GM21528 (cell line): ENCODE results near the gene QRICH2.
"Not testable (repeated sequence)": the region's sequence is repeated elsewhere in the genome, so short reads cannot be mapped to it uniquely, and the experiment has no call there.

Experiments
- ATAC-seq: cut with Tn5 transposase; IDR thresholded peaks from one replicate; pipeline ENCODE4 v1.9.1; 2021; ENCODE audit warnings: mild to moderate bottlenecking, moderate library complexity; ENCODE audit not compliant: unreplicated experiment, low FRiP score

QRICH2 gene

DNA sequence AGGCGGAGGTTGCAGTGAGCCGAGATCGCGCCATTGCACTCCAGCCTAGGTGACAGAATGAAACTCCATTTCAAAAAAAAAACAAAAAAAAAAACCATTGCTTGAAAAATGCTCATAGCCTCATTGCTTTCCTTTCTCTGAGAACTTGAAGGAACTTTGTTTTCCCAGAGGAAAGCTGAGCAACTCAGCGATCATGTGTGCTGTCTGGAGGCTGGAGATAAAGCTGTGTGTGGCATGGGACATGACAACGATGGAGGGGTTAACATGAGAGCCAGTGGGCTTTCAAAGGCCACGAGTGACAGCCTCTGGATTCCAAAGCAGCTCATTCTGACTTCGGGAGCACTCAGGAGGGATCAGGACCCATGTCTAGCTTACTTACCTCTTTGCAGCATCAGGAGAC lies 21.6 kb upstream of the QRICH2 start:
- ATAC-seq: no peak

DNA sequence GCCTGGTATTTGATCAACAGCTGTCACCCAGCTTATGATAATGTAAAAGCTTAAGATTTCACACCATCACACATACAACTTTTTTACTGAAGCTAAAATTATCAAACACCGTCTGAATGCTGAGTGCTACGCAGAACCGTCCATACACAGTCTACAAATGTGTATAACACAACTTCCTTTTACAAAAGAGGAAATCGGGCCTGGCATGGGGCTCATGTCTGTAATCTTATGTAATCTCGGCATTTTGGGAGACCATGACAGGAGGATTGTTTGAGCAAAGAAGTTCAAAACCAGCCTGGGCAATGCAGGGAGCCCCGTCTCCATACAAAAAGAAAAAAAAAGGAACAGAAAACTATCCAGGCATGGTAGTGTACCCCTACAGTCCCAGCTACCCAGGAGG lies 19.6 kb upstream of the QRICH2 start:
- no peak for ATAC-seq

DNA sequence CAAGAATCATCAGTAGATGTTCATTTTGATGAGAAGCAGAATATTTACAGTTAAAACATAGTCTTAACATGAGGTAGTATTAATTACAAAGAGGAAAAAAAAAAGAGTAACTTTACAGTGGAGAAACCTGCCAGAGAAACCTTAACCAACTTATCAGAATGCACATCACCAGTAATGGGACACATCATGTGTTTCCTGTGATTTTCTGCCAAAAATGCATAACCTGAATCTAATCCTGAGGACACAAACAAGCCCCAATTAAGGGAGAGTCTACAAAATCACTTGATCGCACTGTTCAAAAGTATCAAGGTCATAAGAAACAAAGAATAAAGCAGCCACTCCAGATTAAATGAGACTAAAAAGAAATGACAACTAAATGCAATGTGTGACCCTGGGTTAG lies 18.2 kb upstream of the QRICH2 start:
- ATAC-seq: no peak

DNA sequence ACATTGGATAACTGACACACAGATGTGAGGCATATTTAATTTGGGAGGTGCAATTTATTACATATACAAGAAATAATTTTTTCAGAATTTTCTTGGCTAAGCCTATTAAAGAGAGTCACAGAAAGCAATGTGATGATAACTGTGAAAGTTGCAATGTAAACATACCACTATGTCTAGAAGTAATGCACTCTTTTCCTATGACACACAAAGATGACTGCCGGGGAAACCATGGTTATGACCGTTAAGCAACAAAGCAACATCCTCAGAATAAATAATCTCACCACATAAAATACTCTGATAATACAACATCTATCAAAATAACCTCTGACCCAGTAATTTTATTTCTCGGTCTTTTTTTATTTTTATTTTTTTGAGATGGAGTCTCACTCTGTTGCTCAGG lies 10.5 kb upstream of the QRICH2 start:
- no peak for ATAC-seq

DNA sequence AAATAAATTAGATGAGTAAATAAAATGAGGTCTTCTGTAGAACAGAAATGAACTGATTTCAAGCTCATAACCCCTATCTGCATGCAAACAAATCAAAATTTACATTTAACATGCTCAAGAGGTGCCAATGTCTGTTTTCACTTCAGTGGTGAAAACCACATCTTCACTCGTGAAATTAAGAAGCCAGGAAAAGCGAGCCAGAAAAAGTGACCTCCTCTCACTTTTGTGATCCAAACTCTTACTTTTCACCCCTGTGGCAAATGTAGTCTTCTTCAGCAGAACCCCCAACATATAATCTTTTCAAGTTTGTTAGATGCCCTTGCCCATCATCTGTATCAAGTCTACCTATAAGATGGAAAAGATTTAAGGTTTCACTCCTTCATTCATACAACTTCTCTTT lies 9.5 kb upstream of the QRICH2 start:
- ATAC-seq: no peak

DNA sequence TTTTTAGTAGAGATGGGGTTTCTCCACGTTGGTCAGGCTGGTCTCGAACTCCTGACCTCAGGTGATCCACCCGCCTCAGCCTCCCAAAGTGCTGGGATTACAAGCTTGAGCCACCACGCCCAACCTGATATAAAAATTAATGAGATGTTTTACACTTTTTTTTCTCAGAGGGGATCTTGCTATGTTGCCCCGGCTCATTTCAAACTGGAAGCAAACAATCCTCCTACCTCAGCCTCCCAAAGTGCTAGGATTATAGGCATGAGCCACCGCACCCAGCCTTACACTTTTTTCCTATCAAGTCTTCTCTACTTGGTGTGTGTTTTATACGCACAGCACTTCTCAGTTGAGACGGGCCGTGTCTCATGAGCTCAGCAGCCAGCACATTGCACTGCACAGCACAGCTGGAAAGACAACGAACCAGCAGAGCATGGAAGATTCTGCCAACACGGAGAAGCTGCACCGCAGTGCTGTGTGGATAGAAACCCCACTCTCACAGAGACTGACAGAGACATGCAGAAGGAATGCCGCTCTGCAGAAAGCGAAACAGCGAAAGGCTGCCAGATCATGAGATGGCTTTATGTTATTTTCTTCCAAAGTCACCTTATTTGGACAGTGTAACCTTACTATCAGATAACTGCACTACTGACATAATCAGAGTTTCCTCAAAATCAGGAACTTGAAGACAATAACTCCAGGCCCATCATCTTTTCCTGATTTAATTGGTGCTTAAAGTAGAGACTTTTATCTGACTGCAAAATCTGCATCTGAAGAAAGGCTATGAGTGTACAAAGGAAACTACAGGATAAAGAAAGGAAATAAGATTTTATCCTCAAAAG lies 6.5 kb upstream of the QRICH2 start:
- no peak for ATAC-seq

DNA sequence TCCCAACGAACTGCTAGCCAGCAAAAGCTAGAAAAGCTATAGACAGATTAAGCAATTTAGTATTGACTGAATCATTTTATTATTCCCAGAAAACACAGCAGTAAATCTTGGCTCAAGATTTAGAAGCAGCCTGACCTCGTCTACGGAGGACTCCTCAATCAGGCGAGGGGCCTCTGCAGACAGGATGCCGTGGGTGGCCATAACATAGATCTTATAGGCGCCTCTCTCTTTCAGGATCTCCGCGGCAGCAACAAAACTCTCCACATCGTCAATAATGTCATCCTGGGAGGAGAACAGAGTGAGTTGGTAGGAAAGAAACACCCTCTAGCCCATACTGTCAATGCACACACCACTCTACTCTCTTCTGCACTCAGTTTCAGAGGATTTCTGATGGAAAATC lies 4.7 kb upstream of the QRICH2 start:
- no peak for ATAC-seq

DNA sequence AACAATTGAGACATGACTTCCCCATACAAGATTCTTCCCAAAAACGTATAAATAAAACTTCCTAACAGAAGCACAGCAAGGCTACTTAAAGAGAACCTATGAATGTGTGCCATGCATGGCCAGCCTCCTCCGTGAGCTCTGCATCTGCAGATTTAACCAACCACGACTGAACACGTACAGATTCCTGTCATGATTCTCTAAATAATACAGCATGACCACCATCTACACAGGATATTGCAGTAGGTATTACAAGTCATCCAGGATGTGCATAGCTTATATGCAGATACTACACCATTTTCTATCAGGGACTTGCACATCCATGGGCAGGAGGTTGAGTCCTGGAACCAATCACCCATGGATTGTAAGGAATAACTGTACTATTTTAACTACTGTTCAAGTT lies 1.4 kb upstream of the QRICH2 start:
- no peak for ATAC-seq

DNA sequence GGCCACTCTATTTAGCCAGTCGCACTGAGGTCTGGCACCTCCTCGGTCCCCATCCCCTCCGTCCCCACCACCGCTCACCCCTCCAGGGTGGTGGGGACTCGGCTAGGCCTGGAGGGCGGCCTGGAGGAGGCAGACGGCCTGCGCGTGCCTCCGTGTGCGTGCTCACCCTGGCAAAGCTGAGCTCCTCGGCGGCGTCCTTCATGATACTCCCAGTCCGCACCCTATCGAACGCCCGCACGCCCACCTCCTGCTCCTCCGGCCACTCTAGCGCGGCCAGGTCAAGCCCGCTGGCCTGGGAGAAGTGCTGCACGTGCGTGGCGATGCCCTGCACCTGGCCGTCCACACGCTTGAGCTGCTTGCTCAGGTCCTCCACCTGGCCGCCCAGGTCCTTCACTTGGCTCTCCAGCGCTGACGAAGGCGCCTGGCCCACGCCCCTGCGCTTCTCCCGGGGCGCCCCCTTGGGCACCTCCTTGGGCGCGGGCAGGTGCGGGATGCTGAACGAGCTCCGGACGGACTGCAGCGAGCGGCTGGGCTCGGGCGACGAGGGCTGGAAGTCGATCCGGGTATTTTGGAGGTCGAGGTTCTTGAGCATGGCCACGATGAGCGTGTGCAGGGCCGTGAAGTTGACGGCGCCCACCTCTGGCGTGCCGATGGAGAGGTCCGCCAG lies 644 bp downstream of the QRICH2 start:
- no peak for ATAC-seq

DNA sequence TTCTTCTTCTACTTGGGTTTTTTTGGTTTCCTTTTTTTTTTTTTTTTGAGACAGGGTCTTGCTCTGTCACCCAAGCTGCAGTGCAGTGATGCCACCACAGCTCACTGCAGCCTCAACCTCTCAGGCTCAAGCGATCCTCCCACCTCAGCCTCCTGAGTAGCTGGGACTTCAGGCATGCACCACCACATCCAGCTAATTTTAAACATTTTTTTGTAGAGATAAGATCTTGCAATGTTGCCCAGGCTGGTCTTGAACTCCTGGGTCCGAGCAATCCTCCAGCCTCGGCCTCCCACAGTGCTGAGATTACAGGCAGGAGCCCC lies 3.0 kb downstream of the QRICH2 start:
- not testable (repeated sequence) for ATAC-seq

DNA sequence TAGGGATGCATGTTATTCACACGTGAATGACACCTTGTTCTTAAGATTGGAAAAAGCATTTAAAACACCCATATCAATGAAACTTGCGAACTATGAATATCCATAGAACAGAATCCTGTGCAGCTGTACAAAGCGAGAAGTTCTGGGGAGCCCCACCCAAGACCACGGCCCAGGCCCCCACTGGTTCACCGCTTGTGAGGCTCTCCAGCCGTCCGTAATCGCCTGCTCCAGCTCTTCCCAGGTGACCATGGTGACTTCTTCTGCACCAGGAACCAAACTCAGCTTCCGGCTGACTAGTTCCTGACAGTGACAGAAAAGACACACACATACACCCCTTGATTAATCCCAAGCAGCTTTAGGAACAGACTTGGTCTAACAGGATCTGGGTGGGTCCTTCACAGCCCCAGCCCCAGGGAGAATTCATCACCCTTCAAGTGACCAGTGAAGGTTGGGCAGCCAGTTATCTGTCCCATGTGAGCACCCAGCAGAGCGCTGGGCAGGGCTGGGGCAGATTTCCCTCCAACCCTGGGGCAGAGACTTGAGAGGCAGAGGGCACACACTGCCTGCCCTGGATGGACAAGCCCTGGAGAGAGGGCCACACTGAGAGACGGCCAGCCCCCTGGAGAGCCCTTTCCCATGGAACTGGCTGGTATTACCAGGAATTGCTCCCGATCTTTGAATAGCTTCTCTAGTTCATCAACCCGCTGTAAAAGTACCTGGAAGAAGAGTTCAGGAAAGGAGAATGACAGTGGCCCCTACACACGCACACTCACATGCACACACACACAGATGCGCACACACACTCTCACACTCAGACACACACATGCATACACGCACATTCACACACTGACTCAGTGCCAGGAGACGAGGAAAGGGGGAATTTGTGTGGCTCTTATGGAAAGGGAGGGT lies 3.6 kb downstream of the QRICH2 start:
- ATAC-seq: no peak

DNA sequence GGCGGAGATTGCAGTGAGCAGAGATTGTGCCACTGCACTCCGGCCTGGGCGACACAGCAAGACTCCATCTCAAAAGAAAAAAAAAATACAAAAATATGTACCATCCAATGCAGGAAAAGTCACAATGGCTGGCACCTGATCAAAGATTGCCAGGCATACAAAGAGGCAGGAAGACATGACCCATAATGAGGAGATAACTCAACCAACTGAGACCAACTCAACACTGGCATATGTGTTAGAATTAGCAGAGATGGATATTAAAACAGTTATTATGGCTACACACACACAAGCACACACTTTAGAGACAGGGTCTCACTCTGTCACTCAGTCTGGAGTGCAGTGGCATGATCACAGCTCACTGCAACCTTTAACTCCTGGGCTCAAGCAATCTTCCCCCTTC lies 10.6 kb downstream of the QRICH2 start:
- no peak for ATAC-seq

DNA sequence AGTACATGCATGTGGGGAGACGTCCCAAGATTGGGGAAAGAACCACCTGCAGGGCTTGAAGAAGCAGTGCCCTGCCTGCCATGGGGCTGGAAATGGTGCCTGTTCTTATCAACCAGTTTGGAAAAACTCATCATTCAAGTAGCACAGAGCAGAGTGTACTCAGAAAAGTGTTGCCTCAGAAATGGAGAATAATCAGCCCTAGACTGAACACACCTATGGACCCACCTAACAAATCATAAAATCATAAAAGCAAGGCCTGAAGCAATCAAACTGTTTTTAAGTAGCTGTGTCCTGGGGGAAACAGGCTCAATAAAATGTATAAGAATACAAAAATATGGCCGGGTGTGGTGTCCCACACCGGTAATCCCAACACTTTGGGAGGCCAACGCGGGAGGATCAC lies 11.2 kb downstream of the QRICH2 start:
- no peak for ATAC-seq

DNA sequence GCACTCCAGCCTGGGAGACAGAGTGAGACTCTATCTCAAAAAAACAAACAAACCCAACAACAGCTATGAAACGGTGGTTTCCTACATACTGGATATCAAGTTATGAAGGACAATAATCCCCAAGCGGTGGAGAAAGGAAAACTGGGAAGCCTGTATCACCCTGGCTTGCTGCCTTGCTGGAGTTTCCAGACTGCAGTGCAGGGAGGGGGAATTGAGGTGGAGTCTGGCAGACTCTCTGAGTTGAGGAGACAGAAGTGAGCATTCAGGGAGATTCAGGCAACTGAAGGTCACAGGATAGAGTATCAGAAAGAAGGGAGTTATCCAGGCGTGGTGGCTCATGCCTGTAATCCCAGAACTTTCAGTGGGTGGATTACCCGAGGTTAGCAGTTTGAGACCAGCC lies 11.9 kb downstream of the QRICH2 start:
- no peak for ATAC-seq

DNA sequence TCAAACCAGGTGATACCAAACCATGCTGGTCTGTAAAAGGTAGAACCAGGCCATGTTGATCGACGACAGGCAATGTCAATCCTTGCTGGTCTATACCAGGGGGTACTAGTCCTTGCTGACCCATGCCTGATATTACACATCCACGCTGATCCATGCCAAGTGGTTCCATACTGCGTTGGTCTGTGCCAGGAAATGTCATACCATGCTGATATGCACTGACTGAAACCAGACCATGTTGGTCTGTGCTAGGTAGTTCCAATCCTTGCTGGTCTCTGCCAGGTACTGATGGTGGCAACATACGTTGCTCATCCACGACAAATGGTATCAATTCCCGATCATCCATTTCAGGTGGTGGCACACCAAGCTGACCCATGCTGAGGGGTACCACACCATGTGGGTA lies 15.0 kb downstream of the QRICH2 start:
- ATAC-seq: no peak

DNA sequence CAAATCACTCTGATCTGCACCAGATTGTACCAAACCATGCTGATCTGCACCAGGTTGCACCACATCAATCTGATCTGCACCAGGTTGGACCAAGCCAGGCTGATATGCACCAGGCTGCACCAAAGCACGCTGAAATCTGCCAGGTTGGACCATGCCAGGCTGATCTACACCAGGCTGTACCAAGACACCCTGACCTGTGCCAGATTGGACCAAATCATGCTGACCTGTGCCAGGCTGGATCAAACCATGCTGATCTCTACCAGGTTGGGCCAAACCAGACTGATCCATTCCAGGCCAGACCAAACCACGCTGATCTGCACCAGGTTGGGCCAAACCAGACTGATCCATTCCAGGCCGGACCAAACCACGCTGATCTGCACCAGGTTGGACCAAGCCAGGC lies 15.5 kb downstream of the QRICH2 start:
- no peak for ATAC-seq

DNA sequence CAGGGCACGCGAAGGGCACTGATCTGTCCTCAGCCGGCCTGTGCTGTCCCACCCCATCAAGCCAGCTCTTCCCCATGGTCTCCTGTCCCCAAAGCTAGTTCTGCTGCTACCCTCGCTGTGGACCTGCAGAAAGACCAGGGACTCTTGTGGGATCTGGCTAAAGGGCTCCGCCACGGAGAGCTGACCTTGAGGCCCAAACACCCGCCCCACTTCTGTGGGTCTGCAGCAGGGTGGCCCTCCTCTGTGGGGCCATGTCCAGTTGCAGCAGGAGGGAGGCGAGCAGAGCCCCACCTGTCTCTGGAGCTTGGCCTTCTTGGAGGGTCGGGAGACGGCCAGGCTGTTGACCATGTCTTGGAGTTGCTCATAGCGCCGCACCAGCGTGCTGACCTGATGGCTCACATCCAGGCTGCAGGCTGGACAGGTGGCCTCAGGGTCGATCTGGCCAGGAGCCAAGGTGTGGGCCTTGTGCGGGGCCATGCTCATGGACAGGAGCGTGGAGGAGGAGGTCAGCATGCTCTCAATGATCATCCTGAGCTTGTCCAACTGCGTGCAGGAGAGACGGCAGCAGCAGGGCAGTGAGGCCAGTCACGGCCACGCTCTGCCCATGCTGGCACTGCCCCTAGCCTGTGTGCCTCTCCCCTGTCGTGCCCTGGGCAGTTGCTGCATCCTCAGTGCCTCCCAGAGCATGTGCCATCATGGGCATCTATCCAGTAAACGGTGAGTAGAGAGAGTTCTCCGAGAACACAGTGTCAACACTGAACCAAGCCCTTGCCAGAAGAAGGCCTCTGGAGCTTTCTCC lies 26.3 kb downstream of the QRICH2 start:
- no peak for ATAC-seq

DNA sequence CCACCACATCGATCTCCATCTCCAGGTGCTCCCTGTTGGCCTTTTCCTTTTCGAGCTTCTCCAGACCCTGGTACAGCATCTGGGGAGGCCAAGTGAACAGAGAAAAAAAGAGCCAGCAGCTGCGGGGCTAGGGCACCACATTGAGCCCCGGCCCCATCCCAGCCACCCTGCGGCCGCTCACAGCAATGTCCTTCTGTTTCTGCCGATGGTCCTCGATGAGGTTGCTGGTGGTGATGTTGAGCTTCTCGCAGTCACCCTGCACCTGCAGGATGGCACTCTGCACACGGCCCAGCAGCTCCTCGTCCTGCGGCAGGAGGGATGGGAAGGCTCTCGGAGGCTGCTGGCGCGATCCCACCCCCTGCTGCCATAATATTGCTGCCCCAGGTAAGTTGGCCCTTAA lies 27.4 kb downstream of the QRICH2 start:
- no peak for ATAC-seq

DNA sequence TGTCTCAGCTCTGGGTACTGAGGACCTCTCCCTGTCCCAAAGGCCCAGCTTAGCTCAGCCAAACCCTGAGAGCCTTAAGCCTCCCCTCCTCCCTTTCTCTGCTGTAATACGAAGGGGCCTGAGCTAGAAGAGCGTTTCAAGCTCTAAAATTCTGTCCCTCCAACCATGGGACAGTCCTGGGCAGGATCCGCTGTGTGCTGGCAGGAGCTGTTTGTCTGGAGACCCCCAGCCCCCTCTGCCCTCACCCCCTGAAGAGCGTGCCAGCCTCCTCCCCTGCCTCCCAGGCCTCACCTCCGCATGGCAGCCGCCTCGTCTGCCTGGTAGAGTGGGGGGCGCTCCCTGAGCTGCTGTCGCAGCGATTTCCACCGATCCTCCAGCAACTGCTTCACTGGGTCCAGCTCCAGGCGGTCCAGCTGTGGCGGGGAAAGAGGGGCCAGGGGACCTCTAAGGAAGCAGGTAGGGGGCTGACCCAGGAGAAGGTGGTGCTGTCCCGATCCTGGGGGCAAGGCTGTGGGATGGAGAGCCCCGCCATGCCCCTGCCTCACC lies 28.3 kb downstream of the QRICH2 start:
- no peak for ATAC-seq
